Fibroblast of peridontal ligament (primary cell): ENCODE data around the gene HKDC1.
A peak's percentile ranks its signal among the peaks of the same experiment; 100 is the strongest.
"Not testable (repeated sequence)": the region's sequence is repeated elsewhere in the genome, so short reads cannot be mapped to it uniquely, and the experiment has no call there.

Experiments
- DNase-seq: peaks from one replicate; pipeline ENCODE4 v3.0.0-alpha.2; 2010; ENCODE audit errors: extremely low read depth

HKDC1 gene

GRCh38 chr10:69220041-69220451 is at the start of gene HKDC1:
Gene HKDC1, plus strand, starts transcription at chr10:69220332. Its CDS starts 104 bp downstream, at chr10:69220436.
- DNase-seq, result no peak

DNA sequence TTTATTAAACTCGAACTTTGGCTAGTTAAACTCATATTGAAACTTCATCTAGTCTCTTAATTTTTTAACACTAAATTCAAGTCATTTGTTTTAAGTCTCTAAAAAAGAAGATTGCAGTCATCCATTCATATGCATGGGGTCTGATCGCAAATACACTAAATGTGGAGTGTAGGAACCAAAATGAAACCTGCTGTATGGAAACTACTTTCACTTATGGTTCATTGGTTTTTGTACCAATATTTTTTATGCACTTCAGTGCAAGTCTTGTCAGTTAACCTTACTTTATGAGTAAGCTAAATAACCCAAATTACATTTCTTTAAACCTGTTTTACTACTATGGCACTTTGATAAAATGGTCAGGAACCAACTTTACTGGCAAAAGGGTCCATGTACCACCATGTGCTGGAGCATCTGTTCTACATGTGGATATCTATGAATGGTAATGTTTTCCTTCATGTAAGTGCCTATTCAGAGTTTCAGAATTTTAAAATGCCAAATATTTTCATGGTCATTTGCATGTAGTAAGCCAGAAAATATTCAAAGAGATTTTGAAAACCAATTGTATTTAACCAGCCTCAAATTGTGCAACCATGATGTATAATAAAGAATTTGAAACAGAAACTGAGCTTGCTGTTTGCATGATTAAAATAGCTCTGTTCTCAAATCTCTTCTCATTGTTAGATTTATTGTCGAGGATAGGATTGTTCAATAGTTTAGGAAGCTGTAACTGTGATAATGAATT is 47.7 kb upstream of the HKDC1 start:
- DNase-seq, result peak; percentile 71

DNA sequence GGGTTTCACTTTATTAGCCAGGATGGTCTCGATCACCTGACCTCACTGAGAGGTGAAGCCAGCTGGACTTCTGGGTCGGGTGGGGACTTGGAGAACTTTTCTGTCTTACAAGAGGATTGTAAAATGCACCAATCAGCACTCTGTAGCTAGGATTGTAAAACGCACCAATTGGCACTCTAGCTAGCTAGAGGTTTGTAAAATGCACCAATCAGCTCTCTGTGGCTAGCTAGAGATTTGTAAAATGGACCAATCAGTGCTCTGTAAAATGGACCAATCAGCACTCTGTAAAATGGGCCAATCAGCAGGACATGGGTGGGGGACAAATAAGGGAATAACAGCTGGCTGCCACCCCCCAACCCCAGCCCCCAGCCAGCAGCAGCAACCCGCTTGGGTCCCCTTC is 44.8 kb upstream of the HKDC1 start:
- not testable (repeated sequence) for DNase-seq

DNA sequence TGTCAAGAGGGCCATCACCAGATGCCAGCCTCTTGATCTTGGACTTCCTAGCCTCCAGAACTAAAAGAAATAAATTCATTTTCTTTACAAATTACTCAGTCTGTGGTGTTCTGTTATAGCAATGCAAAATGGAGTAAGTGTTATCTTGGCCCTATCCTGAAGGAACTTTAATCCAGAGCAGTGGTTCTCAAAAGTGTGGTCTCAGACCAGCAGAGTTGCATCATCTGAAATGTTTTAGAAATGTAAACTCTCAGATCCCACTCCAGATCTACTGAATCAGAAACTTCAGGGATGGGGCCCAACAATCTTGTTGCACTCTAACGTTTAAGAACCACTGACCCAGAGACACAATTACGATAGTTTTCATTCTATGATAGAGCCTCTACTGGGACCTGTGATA is 43.3 kb upstream of the HKDC1 start:
- no peak for DNase-seq

DNA sequence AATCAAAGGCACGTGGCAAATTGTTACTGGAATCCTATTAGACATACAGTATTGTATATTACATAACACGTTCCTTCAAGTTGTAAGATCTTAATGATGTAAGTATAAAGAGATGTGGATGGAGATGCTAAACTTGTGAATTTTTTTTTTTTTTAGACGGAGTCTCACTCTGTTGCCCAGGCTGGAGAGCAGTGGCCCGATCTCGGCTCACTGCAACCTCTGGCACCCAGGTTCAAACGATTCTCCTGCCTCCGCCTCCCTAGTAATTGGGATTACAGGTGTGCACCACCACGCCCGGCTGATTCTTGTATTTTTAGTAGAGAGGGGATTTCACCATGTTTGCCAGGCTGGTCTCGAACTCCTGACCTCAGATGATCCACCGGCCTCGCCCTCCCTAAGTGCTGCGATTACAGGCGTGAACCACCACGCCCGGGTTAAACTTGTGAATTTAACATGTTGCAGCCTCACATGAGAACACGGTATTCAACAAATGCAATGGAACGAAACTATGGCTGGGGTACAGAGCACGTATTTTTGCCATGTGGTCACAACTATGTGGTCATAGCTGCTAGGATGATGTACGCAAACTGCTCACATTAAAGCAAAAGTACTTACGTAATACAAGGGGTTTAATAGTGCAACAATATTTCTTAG is 40.9 kb upstream of the HKDC1 start:
- no peak for DNase-seq

DNA sequence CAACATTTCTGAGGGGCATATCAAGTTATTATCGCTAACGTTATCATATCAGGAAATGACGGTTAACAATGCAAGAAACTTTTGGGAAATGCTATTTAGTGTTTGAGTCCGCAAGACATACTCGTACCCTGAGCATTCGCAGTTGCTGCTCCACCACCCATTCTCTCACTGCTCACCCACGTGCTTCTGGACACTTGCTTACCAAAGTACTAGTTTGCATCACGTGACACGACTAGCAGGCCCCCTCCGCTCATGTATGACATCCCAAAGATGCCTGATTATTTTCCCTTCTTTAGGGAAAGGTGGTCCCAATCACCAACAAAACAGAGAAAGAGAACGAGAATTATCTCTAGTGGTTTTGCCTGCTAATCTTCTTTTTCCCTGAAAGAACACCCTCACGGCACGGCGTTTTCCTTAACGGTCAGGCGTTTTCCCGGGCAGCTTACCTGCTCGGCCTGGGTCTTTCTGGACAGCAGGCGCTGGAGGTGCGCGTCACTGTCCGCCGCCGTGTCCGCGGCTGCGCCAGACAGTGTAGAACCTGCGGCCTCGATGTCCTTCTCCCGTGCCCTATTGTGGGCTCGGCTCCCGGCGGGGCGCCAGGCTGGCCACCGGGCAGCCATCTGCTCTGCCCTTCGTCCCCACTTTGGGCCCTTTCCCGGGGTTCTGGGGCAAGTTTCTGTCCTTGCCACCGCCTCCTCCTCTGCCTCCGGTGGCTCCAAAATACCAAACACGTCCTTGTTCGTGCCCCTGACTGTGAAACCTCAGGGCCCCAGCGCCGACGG is 40.2 kb upstream of the HKDC1 start, which contains the start of gene SUPV3L1:
Gene SUPV3L1, plus strand, starts transcription at position 492 of the 782 bp plus-strand sequence. Its CDS starts 58 bp downstream, at position 550.
- DNase-seq, result peak; percentile 98

DNA sequence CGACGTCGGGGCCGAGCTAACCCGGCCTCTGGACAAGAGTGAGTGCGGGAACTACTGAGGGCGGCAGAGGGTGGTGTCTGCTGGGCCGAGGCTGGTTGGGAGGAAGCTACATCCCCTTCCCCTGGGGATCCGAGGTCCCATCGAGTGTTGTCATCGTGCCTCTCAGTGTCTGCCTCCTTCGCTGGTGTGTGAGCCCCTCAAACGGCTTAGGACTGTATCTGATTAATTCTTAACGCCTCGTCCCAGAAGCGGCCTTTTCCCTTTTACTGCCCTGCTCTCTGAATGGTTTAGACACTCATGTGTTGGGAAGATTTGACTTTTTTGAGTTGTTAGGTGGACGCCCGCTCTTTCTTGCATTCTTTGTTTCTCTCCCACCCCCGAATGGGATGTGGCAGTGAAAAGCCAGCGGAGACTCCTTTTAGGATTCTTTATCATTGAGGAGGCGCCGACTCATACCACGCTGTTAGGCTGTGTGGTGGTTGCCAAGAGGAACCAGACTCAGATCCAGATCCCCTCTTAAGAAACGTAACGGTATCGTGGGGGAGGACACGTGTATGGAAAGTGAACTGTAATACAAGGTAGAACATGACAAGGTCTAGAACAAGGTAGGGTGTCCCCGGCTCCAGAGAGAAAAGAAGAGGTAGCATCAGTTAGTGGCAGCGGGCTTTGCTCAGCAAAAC is 39.5 kb upstream of the HKDC1 start:
- DNase-seq, result peak; percentile 10

GRCh38 chr10:69181433-69181832 is 38.7 kb upstream of the HKDC1 start:
- DNase-seq, result no peak

DNA sequence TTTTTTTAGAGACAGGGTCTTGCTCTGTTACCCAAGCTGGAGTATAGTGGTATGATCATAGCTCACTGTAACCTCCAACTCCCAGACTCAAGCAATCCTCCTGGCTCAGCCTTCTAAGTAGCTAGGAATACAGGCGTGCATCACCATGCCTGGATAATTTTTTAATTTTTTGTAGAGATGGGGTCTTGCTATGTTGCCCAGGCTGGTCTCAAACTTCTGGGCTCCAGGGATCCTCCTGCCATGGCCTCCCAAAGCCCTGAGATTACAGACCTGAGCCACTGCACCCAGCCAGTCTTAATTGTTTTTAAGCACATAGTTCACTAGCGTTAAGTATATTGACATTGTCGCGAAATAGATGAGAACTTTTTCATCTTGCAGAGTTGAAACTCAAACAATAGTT is 38.1 kb upstream of the HKDC1 start:
- DNase-seq, result no peak

DNA sequence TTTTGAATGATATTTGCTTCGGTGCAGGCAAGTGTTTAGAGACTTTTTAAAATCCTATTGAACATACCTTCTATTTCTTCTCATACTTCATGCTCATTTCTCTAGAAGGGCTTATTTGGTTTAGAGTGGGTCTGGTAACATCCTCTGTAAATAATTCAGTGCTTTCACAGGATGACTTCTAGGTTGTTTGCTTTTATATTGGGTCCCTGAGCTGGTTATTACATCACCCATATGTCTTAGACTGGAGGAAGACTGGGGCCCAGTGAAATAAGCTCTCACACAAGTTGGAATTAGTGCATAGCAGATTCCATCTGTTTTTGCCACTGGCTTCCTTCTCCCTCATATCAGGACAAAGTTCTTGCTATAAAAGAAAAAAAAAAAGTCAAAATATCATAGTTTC is 33.6 kb upstream of the HKDC1 start:
- no peak for DNase-seq

- no peak for DNase-seq
Measured at GRCh38 chr10:69201045-69201444, 19.1 kb upstream of the HKDC1 start.

DNA sequence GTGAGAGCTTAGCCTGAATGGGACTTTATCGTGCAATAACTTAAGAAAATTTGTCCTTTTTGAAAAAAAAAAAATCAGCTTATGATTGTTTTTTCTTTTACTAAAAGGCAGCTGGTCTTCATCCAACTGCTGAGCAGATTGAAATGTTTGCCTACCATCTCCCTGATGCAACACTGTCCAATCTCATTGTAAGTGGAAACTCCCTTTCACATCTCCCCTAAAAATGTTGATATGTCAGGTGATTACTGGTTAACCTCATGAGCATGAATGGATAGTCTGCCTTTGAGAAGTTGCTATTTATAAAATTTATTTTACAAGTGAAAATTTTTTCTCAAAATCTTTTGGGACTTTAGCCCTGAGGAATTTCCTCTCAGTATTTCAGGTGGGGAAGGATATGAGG is 17.8 kb upstream of the HKDC1 start:
- DNase-seq, result peak; percentile 85

- DNase-seq, result no peak
Measured at GRCh38 chr10:69208761-69209160, 11.4 kb upstream of the HKDC1 start.

DNA sequence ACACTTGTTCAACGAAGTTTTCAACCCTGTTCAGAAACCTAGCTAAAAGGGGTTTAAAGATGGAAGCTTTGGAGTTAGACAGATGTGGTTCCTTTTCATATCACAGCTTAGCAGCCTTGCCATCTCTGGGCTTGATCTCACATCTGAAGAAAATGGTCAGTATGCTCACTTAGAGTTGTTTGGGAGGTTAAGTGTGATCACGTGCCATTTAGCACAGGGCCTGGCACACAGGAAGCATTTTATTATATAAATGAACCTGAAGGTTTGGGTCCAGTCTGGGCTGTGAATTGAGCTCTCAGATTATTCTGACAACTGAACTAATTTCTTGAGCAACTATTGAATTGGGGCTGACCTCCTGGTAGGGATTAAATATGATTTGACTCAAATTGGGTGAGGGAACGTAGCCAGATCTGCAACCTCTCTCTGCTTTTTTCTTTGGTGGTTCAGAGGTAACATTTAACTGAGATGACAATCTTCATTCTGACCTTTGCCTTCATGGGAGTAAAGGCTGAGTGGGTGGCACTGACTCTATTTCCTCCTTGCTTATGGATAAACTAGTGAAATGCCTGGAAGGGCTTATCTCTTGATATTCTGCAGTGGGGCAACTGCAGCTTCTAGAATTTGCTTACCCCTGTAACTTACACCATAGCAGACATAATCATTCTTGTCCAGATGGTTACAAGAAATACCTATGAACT is 10.2 kb upstream of the HKDC1 start:
- DNase-seq, result no peak

DNA sequence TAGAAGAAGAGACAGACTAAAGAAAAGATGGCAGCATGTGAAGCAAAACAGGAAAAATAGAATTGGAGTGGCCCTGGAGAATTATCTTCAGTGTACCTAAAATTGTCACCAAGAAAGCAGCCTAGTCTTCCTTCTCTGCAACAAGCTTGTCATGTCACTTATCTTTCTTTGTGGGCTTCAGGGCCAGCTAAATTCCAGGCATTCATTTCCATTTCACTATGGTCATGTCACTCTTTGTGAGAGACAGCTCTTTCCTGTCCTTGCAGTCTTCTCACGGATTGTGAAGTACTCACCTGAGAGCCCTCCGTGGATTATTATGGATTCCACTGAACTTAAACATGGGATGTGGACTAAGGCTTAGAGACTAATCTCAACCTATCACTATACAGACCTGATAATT is 9.0 kb upstream of the HKDC1 start:
- DNase-seq, result no peak

GRCh38 chr10:69211524-69211923 is 8.6 kb upstream of the HKDC1 start:
- DNase-seq, result no peak

GRCh38 chr10:69213591-69214311 is 6.4 kb upstream of the HKDC1 start:
- DNase-seq, result no peak

- no peak for DNase-seq
Measured at GRCh38 chr10:69214666-69215131, 5.4 kb upstream of the HKDC1 start.

GRCh38 chr10:69215405-69216171 is 4.5 kb upstream of the HKDC1 start:
- DNase-seq, result no peak
